K562 (cell line): Measurements from ENCODE around the gene GOLT1A. TPM values are rescaled to one million over a fixed set of nuclear protein-coding genes. Genes with fewer than 3 reads are reported as not detected.

Experiments used
- ATAC-seq: fragments of 200-7000 bp; cut with Tn5 transposase; 3 replicates; pipeline ENCODE4 v1.9.1; 2020; ENCODE audit warnings: moderate library complexity
- BruUV-seq: library from RNA; stranded (reverse); fragments of 400-500 nt; replicated peaks from 2 replicates; lab custom pipeline; 2021; lab: Mats Ljungman, UMichigan
- CTCF ChIA-PET: fragments of 300-600 bp; formaldehyde crosslinking; extraction: SDS; loops from one replicate; lab custom pipeline; 2021; ENCODE audit warnings: low intra/inter-chr PET ratio; lab: Yijun Ruan, JAX
- POLR2A ChIA-PET: fragments of 300-600, 350-650 bp; sonication (Branson Sonifier 250); formaldehyde crosslinking; extraction: SDS; loops from one replicate; lab custom pipeline; 2021; ENCODE audit warnings: antibody characterized with exemption, inconsistent platforms; lab: Yijun Ruan, JAX
- DNase-seq, 4 experiments: peaks; one replicate each; pipeline versions ENCODE4 v3.0.0 to v3.0.0-alpha.2; 2011 to 2018; ENCODE audit warnings: low spot score in 3 of 4, mixed read lengths in 3 of 4; ENCODE audit errors: extremely low read depth in 1 of 4
- FAIRE-seq: peaks from 2 replicates; lab custom pipeline; 2011; peaks lifted over from hg19 to GRCh38; lab: Jason Lieb, UNC
- H2AFZ ChIP-seq: 2 replicates; pipeline ENCODE4 v1.6.0; 2011; ENCODE audit warnings: low read depth, low read length, control low read depth, inconsistent platforms
- H3K27ac ChIP-seq: fragments of 200-600 bp; 3 replicates; pipeline ENCODE4 v1.8.0; 2011; ENCODE audit warnings: low read depth, mild to moderate bottlenecking, control low read depth, inconsistent platforms, low read length, moderate library complexity, mixed read lengths; ENCODE audit errors: extremely low read depth
- H3K27me3 ChIP-seq, 2 experiments: fragments of 300-600 bp in 1 of 2; 2 replicates in 1 of 2; 3 replicates in 1 of 2; pipeline versions ENCODE4 v1.6.0 to v1.8.0; 2011; ENCODE audit warnings: inconsistent platforms in 2 of 2, low read length in 2 of 2, mild to moderate bottlenecking in 1 of 2, mixed read lengths in 1 of 2, moderate library complexity in 1 of 2; ENCODE audit not compliant: control insufficient read depth in 2 of 2, insufficient read depth in 2 of 2
- H3K36me3 ChIP-seq: fragments of 300-600 bp; 3 replicates; pipeline ENCODE4 v1.8.0; 2011; ENCODE audit warnings: mild to moderate bottlenecking, low read length, inconsistent platforms; ENCODE audit not compliant: control insufficient read depth, insufficient read depth
- H3K4me1 ChIP-seq, 2 experiments: fragments of 200-600 bp in 1 of 2; replicated peaks in 1 of 2; 2 replicates in 1 of 2; 3 replicates in 1 of 2; pipeline versions ENCODE4 v1.5.1 to v1.8.0; 2011; ENCODE audit warnings: inconsistent platforms in 2 of 2, low read length in 2 of 2, mild to moderate bottlenecking in 1 of 2, mixed read lengths in 1 of 2, moderate library complexity in 1 of 2; ENCODE audit not compliant: control insufficient read depth in 2 of 2, insufficient read depth in 2 of 2
- H3K4me2 ChIP-seq: 2 replicates; pipeline ENCODE4 v1.6.1; 2011; ENCODE audit warnings: low read length, control low read depth, inconsistent platforms, mixed read lengths; ENCODE audit not compliant: insufficient read depth
- H3K4me3 ChIP-seq: fragments of 200-600 bp; sonication (generic), shearing (Covaris generic); 2 replicates; pipeline ENCODE4 v1.5.1; 2016; ENCODE audit warnings: control low read depth, inconsistent platforms
- H3K79me2 ChIP-seq: fragments of 200-600 bp; 3 replicates; pipeline ENCODE4 v1.8.0; 2011; ENCODE audit warnings: low read length, inconsistent platforms; ENCODE audit not compliant: control insufficient read depth, insufficient read depth
- H3K9ac ChIP-seq, 2 experiments: 2 replicates each; pipeline versions ENCODE4 v1.6.0 to v1.6.1; 2011; ENCODE audit warnings: low read depth in 2 of 2, low read length in 2 of 2, control low read depth in 1 of 2, inconsistent platforms in 1 of 2, mild to moderate bottlenecking in 1 of 2, mixed read lengths in 1 of 2; ENCODE audit not compliant: insufficient read depth in 1 of 2
- H3K9me1 ChIP-seq: one replicate; pipeline ENCODE4 v1.6.0; 2011; ENCODE audit warnings: inconsistent platforms, mild to moderate bottlenecking, low read length, moderate library complexity; ENCODE audit not compliant: control insufficient read depth, insufficient read depth
- H3K9me3 ChIP-seq: replicated peaks from 2 replicates; pipeline ENCODE4 v1.5.1; 2011; ENCODE audit warnings: low read depth, low read length, inconsistent platforms; ENCODE audit not compliant: control insufficient read depth, insufficient read depth
- H4K20me1 ChIP-seq: replicated peaks from 2 replicates; pipeline ENCODE4 v1.6.1; 2011; ENCODE audit warnings: low read length, inconsistent platforms, mixed read lengths; ENCODE audit not compliant: control insufficient read depth, insufficient read depth
- BCOR ChIP-seq: fragments of 450-650 bp; IDR thresholded peaks from 2 replicates; pipeline ENCODE4 v1.6.1; 2016
- RBM25 ChIP-seq: fragments of 200-400 bp; formaldehyde crosslinking; IDR thresholded peaks from 2 replicates; pipeline ENCODE4 v1.6.1; 2018; ENCODE audit warnings: low read length, low read depth, moderate library complexity; ENCODE audit not compliant: severe bottlenecking
- SMARCA5 ChIP-seq: fragments of 450-650 bp; IDR thresholded peaks from 2 replicates; pipeline ENCODE4 v1.6.1; 2016
- ZFP36 ChIP-seq: fragments of 150-350 bp; IDR thresholded peaks from 2 replicates; pipeline ENCODE4 v1.6.1; 2018; ENCODE audit warnings: low read length, low read depth; ENCODE audit not compliant: partially characterized antibody
- ZNF174 ChIP-seq: fragments of 250-450 bp; sonication (Bioruptor Pico); IDR thresholded peaks from 2 replicates; pipeline ENCODE4 v1.4.0; 2020; ENCODE audit warnings: mild to moderate bottlenecking
- ZNF436 ChIP-seq: fragments of 250-450, 450-650 bp; sonication (Bioruptor Pico); formaldehyde crosslinking; IDR thresholded peaks from 2 replicates; pipeline ENCODE4 v1.7.0; 2020; ENCODE audit warnings: mild to moderate bottlenecking
- ZSCAN32 ChIP-seq: fragments of 450-650 bp; formaldehyde crosslinking; IDR thresholded peaks from 2 replicates; pipeline ENCODE4 v1.4.0; 2020; ENCODE audit warnings: mild to moderate bottlenecking, moderate library complexity
- WGBS: fragments of 100-300 bp; shearing (Covaris generic); methylation state at CpG from one replicate; pipeline ENCODE4 v1.1.6; 2016; ENCODE audit warnings: low coverage, mixed read lengths; ENCODE audit not compliant: insufficient coverage; ENCODE audit errors: missing lambda C conversion rate; 5-methylcytosine and 5-hydroxymethylcytosine counted together
- in situ Hi-C: fragments of 300-500 bp; cut with MboI; formaldehyde crosslinking; loops from 4 replicates; pipeline ENCODE4 v1.15.0; 2018; ENCODE audit warnings: inconsistent platforms, mixed read lengths
- intact Hi-C: fragments of 100-400 bp; cut with micrococcal nuclease; formaldehyde crosslinking; loops from 2 replicates; pipeline ENCODE4 v1.14.2; 2022
- polyA plus RNA-seq, 8 experiments: library from polyadenylated mRNA; depleted of rRNA in 4 of 8; stranded (reverse) in 5 of 8; unstranded in 3 of 8; fragments of >200 nt; fragmentation: Nextera tagmentation in 2 of 8; fragmentation: Illumina TruSeq in 1 of 8; extraction: Ambion mirVana in 2 of 8; extraction: Trizol in 1 of 8; gene quantifications; 2 replicates each; pipeline versions ENCODE4 v1.2.1 to v1.2.3, GENCODE V29; 2011 to 2014; ENCODE audit warnings: inconsistent platforms in 1 of 8, missing spikeins in 1 of 8
- total RNA-seq, 7 experiments: library from RNA; depleted of rRNA in 6 of 7; stranded (reverse); fragments of >200 nt in 6 of 7; fragmentation: Illumina TruSeq in 2 of 7; extraction: Trizol in 2 of 7; gene quantifications; 2 replicates each; pipeline versions ENCODE4 v1.2.1 to v1.2.3, GENCODE V29; 2011 to 2021; ENCODE audit warnings: low replicate concordance in 1 of 7

The GOLT1A gene
- total and polyA plus RNA-seq, 9 of the 15 experiments (the other 6 are each of a cell fraction or from before 2014, with no cell fraction given): not detected

- H2AFZ ChIP-seq: no peak overlapping the region
- intact Hi-C loops: no loop called here
- peaks cover 29 to 73% of the 10 kb centered on the region in 2 experiments for H3K27me3 ChIP-seq
- TF ChIP-seq ZNF436 (peak; percentile 82), ZFP36 (peak; percentile 98), RBM25 (peak; percentile 64), SMARCA5 (peak; percentile 56; the same call in 1 of the 2 replicates), ZSCAN32 (CRISPR knock-in tag) (no peak), BCOR (peak; percentile 71), ZNF174 (CRISPR knock-in tag) (no peak)
- H3K4me2 ChIP-seq: no peak overlapping the region
- BruUV-seq: no TSS peak
- no peak overlapping the region for H3K9ac ChIP-seq
- H3K9me3 ChIP-seq: no peaks in the 10 kb centered on the region; the same call in 1 of the 2 replicates
- FAIRE-seq (no peak), ATAC-seq (no peak), DNase-seq (no peak)
- no peak overlapping the region for H3K27ac ChIP-seq
- 0% methylated on average over 3 of the region's 3 CpGs for WGBS
- no peaks in the 10 kb centered on the region for H3K9me1 ChIP-seq
- ChIA-PET CTCF (no interaction called here), POLR2A (interaction anchor here (1.4 kb wide), 1 partner anchor 56 kb away, joined by 6 read pairs; no protein-coding TSS in a partner anchor)
- in situ Hi-C loops: no loop called here
- H3K36me3 ChIP-seq: no peaks in the 10 kb centered on the region
- H4K20me1 ChIP-seq: 0 out of 2 replicates have a peak, but pooled peaks cover 4% of the 10 kb centered on the region
- H3K4me1 ChIP-seq: peaks cover 0 to 4% of the 10 kb centered on the region in 2 experiments; a peak in 2 of 5 replicates
- H3K79me2 ChIP-seq: no peaks in the 10 kb centered on the region
- no peak overlapping the region for H3K4me3 ChIP-seq
Observed at GRCh38 chr1:204192589-204193352, 21.0 kb downstream of the GOLT1A start.
